Measurements from ENCODE around the gene CHSY1. TPM values are rescaled to one million over a fixed set of nuclear protein-coding genes. Genes with fewer than 3 reads are reported as not detected.

Gene CHSY1
- total RNA-seq, 4 donors from 2014 or later = 25.6 to 62.8 (median 46.0) TPM

DNA sequence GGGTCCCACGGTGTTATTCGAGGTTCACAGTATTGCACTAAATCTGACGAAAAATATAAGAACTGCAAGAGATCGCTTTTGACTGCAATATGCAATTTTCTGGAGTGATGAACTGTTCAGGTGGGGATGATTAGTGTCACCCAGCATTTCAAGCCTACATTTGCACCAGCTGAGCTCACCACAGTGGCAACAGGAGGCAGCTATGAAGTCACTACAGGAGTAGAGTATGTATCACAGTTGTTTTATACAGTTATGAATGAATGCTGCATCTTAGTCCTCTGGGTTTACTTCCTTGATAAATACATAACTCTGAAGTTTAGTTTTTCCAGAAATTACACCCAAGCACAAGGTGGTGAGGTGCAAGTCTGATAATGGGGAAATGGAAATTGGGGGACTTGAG, 69.6 kb downstream of the CHSY1 start:
- Histone ChIP-seq H3K27ac (no peak overlapping the region), H3K4me1 (no peaks in the 10 kb centered on the region), H3K27me3 (no peaks in the 10 kb centered on the region), H3K4me3 (no peak overlapping the region), H3K9me3 (no peaks in the 10 kb centered on the region), H3K36me3 (no peaks in the 10 kb centered on the region)
- no peak for DNase-seq
- intact Hi-C loops (cut with DNase I; ENCODE audit: low total_unique reads) = no loop called here
- no peak for TF ChIP-seq POLR2A (IDR thresholded peaks at IDR 0.05)
- TF ChIP-seq, protein P1, sequence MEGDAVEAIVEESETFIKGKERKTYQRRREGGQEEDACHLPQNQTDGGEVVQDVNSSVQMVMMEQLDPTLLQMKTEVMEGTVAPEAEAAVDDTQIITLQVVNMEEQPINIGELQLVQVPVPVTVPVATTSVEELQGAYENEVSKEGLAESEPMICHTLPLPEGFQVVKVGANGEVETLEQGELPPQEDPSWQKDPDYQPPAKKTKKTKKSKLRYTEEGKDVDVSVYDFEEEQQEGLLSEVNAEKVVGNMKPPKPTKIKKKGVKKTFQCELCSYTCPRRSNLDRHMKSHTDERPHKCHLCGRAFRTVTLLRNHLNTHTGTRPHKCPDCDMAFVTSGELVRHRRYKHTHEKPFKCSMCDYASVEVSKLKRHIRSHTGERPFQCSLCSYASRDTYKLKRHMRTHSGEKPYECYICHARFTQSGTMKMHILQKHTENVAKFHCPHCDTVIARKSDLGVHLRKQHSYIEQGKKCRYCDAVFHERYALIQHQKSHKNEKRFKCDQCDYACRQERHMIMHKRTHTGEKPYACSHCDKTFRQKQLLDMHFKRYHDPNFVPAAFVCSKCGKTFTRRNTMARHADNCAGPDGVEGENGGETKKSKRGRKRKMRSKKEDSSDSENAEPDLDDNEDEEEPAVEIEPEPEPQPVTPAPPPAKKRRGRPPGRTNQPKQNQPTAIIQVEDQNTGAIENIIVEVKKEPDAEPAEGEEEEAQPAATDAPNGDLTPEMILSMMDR (IDR thresholded peaks at IDR 0.05) = no peak

DNA sequence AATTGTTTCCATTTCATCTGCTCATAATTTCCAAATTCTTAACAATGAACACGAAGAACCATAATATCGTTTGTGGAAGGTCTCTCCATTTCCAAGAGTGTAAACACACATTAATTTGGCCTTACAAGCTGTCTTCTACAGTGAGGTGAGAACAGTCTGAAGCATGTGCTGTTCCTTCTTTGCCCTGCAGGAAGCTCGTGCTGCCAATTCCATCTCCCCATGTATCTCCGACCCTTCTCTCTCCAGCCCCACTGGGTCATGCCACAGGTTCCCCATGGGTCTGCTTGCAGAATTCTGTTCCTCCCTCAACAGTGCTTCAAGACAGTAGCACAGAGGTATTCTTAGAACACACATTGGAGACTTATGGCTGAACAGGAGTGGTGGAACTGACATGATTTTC, 70.5 kb downstream of the CHSY1 start:
- TF ChIP-seq, protein P1 (IDR thresholded peaks at IDR 0.05) = no peak
- no peak for TF ChIP-seq POLR2A (IDR thresholded peaks at IDR 0.05)
- no peak for DNase-seq
- intact Hi-C loops (cut with DNase I; ENCODE audit: low total_unique reads) = no loop called here

DNA sequence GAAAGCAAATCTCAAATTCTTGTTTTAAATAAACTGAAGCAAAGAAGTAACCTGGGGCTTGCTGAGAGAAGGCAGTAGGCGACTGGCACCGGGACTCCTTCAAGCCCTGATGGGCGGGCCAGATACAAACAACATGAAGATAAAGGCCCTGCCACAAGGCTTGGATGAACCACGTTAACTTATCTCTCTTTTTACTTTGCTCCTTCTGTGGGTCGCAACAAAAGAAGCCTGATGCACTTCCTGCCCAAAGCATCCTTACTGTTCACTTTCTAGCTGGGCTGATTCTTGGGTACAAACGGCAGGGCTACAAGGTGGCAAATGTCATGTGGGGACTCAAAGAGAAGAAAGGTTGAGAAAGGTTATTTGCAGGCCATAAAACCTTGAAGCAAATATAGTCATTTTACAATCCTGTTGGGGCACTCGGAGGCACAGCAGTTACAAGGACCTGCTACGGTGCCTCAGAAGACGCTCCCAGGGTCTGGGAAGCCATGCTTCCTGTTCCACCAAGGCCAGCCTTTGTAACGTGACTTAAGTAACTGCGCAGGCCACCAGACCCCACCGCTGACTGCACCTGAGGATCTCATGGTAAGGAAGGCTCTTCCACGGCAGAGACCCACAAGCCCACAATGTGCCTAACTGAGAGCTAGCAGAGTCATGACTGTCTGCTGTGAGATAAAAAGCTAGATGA, 71.1 kb downstream of the CHSY1 start:
- Histone ChIP-seq H3K9me3 (no peaks in the 10 kb centered on the region), H3K4me1 (no peaks in the 10 kb centered on the region), H3K4me3 (no peak overlapping the region), H3K36me3 (no peaks in the 10 kb centered on the region), H3K27ac (no peak overlapping the region), H3K27me3 (no peaks in the 10 kb centered on the region)
- intact Hi-C loops (cut with DNase I; ENCODE audit: low total_unique reads) = no loop called here
- DNase-seq = no peak
- TF ChIP-seq, protein P1 (IDR thresholded peaks at IDR 0.05) = no peak
- no peak for TF ChIP-seq POLR2A (IDR thresholded peaks at IDR 0.05)

More for the DNA sequence above, 70.5 kb downstream of the CHSY1 start:
- H3K9me3 ChIP-seq = no peaks in the 10 kb centered on the region
- H3K4me1 ChIP-seq = no peaks in the 10 kb centered on the region
- H3K27ac ChIP-seq = no peak overlapping the region
- H3K27me3 ChIP-seq = no peaks in the 10 kb centered on the region
- no peak overlapping the region for H3K4me3 ChIP-seq
- no peaks in the 10 kb centered on the region for H3K36me3 ChIP-seq

DNA sequence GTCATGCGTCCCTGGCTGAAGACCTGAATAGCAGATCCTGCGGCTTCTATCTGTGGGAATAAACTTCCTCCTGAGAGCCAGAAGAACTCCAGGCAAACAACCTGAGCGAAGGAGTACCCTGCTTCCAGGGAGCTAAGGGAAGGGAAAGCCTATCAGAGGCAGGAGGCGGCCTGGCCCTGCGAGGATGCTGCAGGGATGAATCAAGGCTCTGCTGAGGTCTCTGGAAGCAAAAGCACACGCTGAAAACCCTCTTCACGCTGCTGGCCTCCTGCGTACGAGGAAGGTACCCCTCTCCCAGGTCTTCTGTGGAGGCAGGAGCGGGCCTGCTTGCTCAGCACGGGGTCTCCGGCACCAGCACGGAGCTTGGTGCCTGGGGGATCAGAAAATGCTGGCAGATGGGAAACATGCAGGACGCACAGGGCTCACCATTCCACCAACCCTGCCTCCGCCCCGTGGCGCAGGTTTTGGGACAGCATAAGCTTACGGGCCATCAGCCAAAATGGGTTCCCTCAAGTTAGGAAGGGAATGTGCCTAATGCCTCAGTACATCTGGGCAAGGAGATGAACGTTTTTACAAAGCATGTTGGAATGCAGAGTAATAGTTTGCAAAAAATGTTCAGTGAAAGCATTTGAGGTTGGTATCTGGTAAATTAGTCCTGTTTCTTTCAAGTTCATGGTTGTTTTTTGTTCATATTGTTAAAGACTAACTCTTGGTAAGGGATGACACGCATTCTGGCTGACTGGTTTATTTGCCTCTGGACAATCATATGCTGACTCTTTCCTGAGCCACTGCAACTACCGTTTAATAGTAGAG, 72.3 kb downstream of the CHSY1 start:
- no peak for TF ChIP-seq POLR2A (IDR thresholded peaks at IDR 0.05)
- TF ChIP-seq, protein P1 (IDR thresholded peaks at IDR 0.05) = no peak
- DNase-seq = no peak

DNA sequence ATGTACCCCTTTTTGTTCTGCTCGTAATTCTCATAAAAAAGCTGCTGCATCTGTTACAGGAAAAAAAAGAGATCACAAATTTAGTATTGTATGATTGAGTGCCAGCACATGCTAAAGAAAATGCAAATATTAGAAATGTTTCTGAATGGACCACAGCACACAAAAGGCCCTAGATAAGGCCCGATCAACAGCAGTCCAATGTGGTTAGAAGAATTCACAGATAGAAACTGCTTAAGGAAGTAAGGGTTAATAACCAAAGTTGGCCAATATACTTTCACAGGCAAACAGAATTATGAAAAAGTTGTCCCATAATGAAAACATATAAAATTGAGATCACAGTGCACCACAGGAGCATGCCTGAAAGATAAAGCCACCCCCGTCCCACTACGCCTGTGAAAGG, 72.9 kb downstream of the CHSY1 start:
- intact Hi-C loops (cut with DNase I; ENCODE audit: low total_unique reads) = no loop called here
- Histone ChIP-seq H3K36me3 (no peaks in the 10 kb centered on the region), H3K4me1 (no peaks in the 10 kb centered on the region), H3K4me3 (no peak overlapping the region), H3K27me3 (no peaks in the 10 kb centered on the region), H3K9me3 (no peaks in the 10 kb centered on the region), H3K27ac (no peak overlapping the region)
- no peak for TF ChIP-seq POLR2A (IDR thresholded peaks at IDR 0.05)
- no peak for DNase-seq

More for the DNA sequence above, 72.3 kb downstream of the CHSY1 start:
- Histone ChIP-seq H3K9me3 (no peaks in the 10 kb centered on the region), H3K4me1 (no peaks in the 10 kb centered on the region), H3K27ac (no peak overlapping the region), H3K27me3 (no peaks in the 10 kb centered on the region), H3K36me3 (no peaks in the 10 kb centered on the region), H3K4me3 (no peak overlapping the region)
- intact Hi-C loops (cut with DNase I; ENCODE audit: low total_unique reads) = no loop called here

All from uterus (tissue), 4 donors.